ENCODE results near the gene OSBPL1A. TPM values are rescaled to one million over a fixed set of nuclear protein-coding genes. Genes with fewer than 3 reads are reported as not detected.
A peak's percentile ranks its signal among the peaks of the same experiment; 100 is the strongest.

Gene OSBPL1A
- total RNA-seq, 4 donors from 2014 or later = 81.4 to 109 (median 99.3) TPM

- no peak for TF ChIP-seq EP300 (IDR thresholded peaks at IDR 0.05)
- TF ChIP-seq CTCF (IDR thresholded peaks at IDR 0.05) = no peak
- no peak for TF ChIP-seq POLR2A (IDR thresholded peaks at IDR 0.05)
- peaks cover 0 to 24% (median 0%) of the 10 kb centered on the region in 3 donors for H3K36me3 ChIP-seq
Measured at GRCh38 chr18:24121625-24122024, 276.0 kb downstream of the OSBPL1A start.

GRCh38 chr18:24120676-24121075 is 276.9 kb downstream of the OSBPL1A start:
- WGBS, 2 donors = 96 to 97% methylated on average over 4 of the region's 4 CpGs
- Histone ChIP-seq H3K36me3 (peaks cover 0 to 20% (median 0%) of the 10 kb centered on the region in 3 donors), H3K9me3 (no peaks in the 10 kb centered on the region)

More at GRCh38 chr18:24121625-24122024, 276.0 kb downstream of the OSBPL1A start:
- H3K27ac ChIP-seq = no peak overlapping the region
- DNase-seq (ENCODE audit: low spot score in 2 of 2) = no peak
- no peak overlapping the region for H3K4me3 ChIP-seq
- no peaks in the 10 kb centered on the region for H3K4me1 ChIP-seq
- H3K9me3 ChIP-seq = no peaks in the 10 kb centered on the region
- WGBS, 2 donors = 89 to 93% methylated on average over 2 of the region's 2 CpGs
- no peaks in the 10 kb centered on the region for H3K27me3 ChIP-seq

GRCh38 chr18:24118750-24119577 is 278.7 kb downstream of the OSBPL1A start:
- peaks cover 0 to 15% (median 0%) of the 10 kb centered on the region in 3 donors for H3K36me3 ChIP-seq
- DNase-seq (ENCODE audit: low spot score in 2 of 2) = peak; percentile 62 to 77
- 61% methylated on average over 8 of the region's 8 CpGs for WGBS, 2 donors

More at GRCh38 chr18:24120676-24121075, 276.9 kb downstream of the OSBPL1A start:
- Histone ChIP-seq H3K4me3 (no peak overlapping the region), H3K27me3 (no peaks in the 10 kb centered on the region), H3K4me1 (peaks cover 0 to 4% (median 0%) of the 10 kb centered on the region in 4 donors), H3K27ac (no peak overlapping the region)
- no peak for DNase-seq (ENCODE audit: low spot score in 2 of 2)
- no peak for TF ChIP-seq EP300 (IDR thresholded peaks at IDR 0.05)
- TF ChIP-seq POLR2A (IDR thresholded peaks at IDR 0.05) = no peak
- no peak for TF ChIP-seq CTCF (IDR thresholded peaks at IDR 0.05)

GRCh38 chr18:24115628-24116027 is 282.0 kb downstream of the OSBPL1A start:
- Histone ChIP-seq H3K9me3 (no peaks in the 10 kb centered on the region), H3K27ac (peak overlapping the region in 1 of 4 donors; percentile 38), H3K36me3 (peaks cover 0 to 23% (median 0%) of the 10 kb centered on the region in 3 donors), H3K27me3 (no peaks in the 10 kb centered on the region), H3K4me1 (peaks cover 0 to 11% (median 0%) of the 10 kb centered on the region in 4 donors), H3K4me3 (no peak overlapping the region)
- WGBS, 2 donors = 49 to 59% methylated on average over 2 of the region's 2 CpGs
- no peak for DNase-seq (ENCODE audit: low spot score in 2 of 2)
- TF ChIP-seq POLR2A (IDR thresholded peaks at IDR 0.05) = no peak
- no peak for TF ChIP-seq CTCF (IDR thresholded peaks at IDR 0.05)
- no peak for TF ChIP-seq EP300 (IDR thresholded peaks at IDR 0.05)

More at GRCh38 chr18:24118750-24119577, 278.7 kb downstream of the OSBPL1A start:
- no peaks in the 10 kb centered on the region for H3K27me3 ChIP-seq
- H3K27ac ChIP-seq = no peak overlapping the region
- peaks cover 0 to 11% (median 0%) of the 10 kb centered on the region in 4 donors for H3K4me1 ChIP-seq
- TF ChIP-seq POLR2A (IDR thresholded peaks at IDR 0.05) (no peak), EP300 (IDR thresholded peaks at IDR 0.05) (peak in 1 of 2 donors; percentile 16), CTCF (IDR thresholded peaks at IDR 0.05) (peak; percentile 85 to 90 (median 87))
- H3K4me3 ChIP-seq = no peak overlapping the region
- H3K9me3 ChIP-seq = no peaks in the 10 kb centered on the region
